Tibial nerve (tissue), 4 donors: ENCODE results near the gene CTNND2. TPM values are rescaled to one million over a fixed set of nuclear protein-coding genes. Genes with fewer than 3 reads are reported as not detected.

ENCODE experiments used
- DNase-seq, 2 donors: peaks; one replicate each; pipeline ENCODE4 v3.0.0-alpha.2; 2019; ENCODE audit warnings: low spot score in 2 of 2
- H3K27ac ChIP-seq, 4 donors: fragments of 200-600 bp; sonication (generic) in 3 of 4; one replicate each; pipeline ENCODE4 v1.5.1; 2017 to 2019; ENCODE audit warnings: mild to moderate bottlenecking in 1 of 4
- H3K27me3 ChIP-seq, 2 donors: fragments of 200-600 bp; sonication (generic) in 1 of 2; one replicate each; pipeline versions ENCODE4 v1.5.1 to v1.6.0; 2017 to 2019
- H3K36me3 ChIP-seq, 3 donors: fragments of 200-600 bp; sonication (generic); one replicate each; pipeline ENCODE4 v1.5.1; 2018 to 2019
- H3K4me1 ChIP-seq, 4 donors: fragments of 200-600 bp; sonication (generic) in 3 of 4; one replicate each; pipeline ENCODE4 v1.5.1; 2017 to 2019
- H3K4me3 ChIP-seq, 4 donors: fragments of 200-600 bp; sonication (generic) in 3 of 4; one replicate each; pipeline ENCODE4 v1.5.1; 2017 to 2019; ENCODE audit warnings: mild to moderate bottlenecking in 1 of 4, moderate library complexity in 1 of 4
- H3K9me3 ChIP-seq, 4 donors: fragments of 200-600 bp; sonication (generic) in 3 of 4; one replicate each; pipeline ENCODE4 v1.5.1; 2017 to 2019
- CTCF ChIP-seq, 5 experiments: fragments of 200-600 bp in 3 of 5; fragments of 450-650 bp in 2 of 5; sonication (generic) in 3 of 5; IDR thresholded peaks; one replicate each; pipeline ENCODE4 v1.5.1; 2016 to 2019; ENCODE audit warnings: antibody characterized with exemption in 5 of 5, mild to moderate bottlenecking in 3 of 5, moderate library complexity in 2 of 5
- EP300 ChIP-seq, 2 donors: sonication (generic); formaldehyde crosslinking; IDR thresholded peaks; one replicate each; pipeline ENCODE4 v1.6.1; 2017; ENCODE audit warnings: antibody characterized with exemption in 2 of 2, mild to moderate bottlenecking in 1 of 2
- POLR2A ChIP-seq, 2 donors: fragments of 450-650 bp; IDR thresholded peaks; one replicate each; pipeline ENCODE4 v1.6.1; 2017; ENCODE audit warnings: antibody characterized with exemption in 2 of 2, mild to moderate bottlenecking in 2 of 2, moderate library complexity in 2 of 2
- WGBS, 2 donors: methylation state at CpG; one replicate each; pipeline ENCODE4 v1.1.5; 2018; 5-methylcytosine and 5-hydroxymethylcytosine counted together
- total RNA-seq, 4 donors: library from RNA; depleted of rRNA; stranded (reverse); fragments of >200 nt; gene quantifications; one replicate each; pipeline ENCODE4 v1.1.0, GENCODE V29; 2016

The CTNND2 gene
- total RNA-seq, 4 donors from 2014 or later: 1.5 to 5.7 (median 2.5) TPM; not detected in 1

DNA sequence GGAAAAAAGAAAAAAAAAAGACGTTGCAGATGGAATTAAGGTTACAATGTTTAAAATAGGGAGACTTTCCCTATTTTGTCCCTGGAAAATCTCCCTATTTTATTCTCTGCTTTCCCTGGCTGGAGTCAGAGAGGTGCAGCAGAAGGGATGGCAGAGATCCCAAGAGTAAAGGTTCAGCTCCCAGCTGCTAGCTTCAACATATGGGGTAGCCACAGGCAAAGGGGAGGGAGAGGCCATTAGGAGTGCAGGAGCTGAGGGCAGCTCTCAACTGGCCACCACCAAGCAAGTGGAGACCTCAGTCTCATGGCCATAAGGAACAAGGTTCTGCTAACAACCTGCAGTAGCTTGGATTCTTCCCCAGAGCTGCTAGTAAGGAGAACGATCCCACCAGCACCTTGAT, 776.2 kb downstream of the CTNND2 start:
- no peak for TF ChIP-seq CTCF (IDR thresholded peaks at IDR 0.05)
- no peak for TF ChIP-seq EP300 (IDR thresholded peaks at IDR 0.05)
- TF ChIP-seq POLR2A (IDR thresholded peaks at IDR 0.05): no peak
- 87 to 94% methylated on average over 2 of the region's 2 CpGs for WGBS, 2 donors
- no peaks in the 10 kb centered on the region for H3K9me3 ChIP-seq
- no peak for DNase-seq
- H3K27me3 ChIP-seq: no peaks in the 10 kb centered on the region
- no peaks in the 10 kb centered on the region for H3K36me3 ChIP-seq
- H3K4me1 ChIP-seq: no peaks in the 10 kb centered on the region
- no peak overlapping the region for H3K27ac ChIP-seq
- H3K4me3 ChIP-seq: no peak overlapping the region

DNA sequence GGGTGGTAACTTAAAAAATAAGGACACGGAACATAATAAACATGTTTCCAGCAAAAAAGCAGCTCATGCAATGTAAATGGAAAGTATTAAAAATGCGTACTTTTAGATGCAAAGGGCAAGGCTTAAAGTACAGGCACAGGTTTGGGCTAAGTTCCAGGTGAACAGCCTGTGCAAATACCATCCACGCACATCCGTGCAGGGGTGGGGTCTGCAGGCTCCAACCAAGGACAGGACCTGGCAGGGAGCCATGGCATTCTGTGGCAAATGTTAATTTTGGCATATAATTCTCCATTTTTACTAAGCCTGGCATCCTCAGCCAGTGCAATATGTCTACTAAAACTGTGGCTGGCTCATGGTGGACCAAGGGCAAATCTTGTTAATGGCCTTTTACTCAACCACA, 777.4 kb downstream of the CTNND2 start:
- Histone ChIP-seq H3K36me3 (no peaks in the 10 kb centered on the region), H3K27ac (no peak overlapping the region), H3K4me1 (no peaks in the 10 kb centered on the region), H3K27me3 (no peaks in the 10 kb centered on the region), H3K4me3 (no peak overlapping the region), H3K9me3 (no peaks in the 10 kb centered on the region)
- WGBS, 2 donors: 69 to 84% methylated on average over 4 of the region's 4 CpGs
- no peak for DNase-seq
- TF ChIP-seq POLR2A (IDR thresholded peaks at IDR 0.05): no peak
- no peak for TF ChIP-seq CTCF (IDR thresholded peaks at IDR 0.05)
- no peak for TF ChIP-seq EP300 (IDR thresholded peaks at IDR 0.05)

DNA sequence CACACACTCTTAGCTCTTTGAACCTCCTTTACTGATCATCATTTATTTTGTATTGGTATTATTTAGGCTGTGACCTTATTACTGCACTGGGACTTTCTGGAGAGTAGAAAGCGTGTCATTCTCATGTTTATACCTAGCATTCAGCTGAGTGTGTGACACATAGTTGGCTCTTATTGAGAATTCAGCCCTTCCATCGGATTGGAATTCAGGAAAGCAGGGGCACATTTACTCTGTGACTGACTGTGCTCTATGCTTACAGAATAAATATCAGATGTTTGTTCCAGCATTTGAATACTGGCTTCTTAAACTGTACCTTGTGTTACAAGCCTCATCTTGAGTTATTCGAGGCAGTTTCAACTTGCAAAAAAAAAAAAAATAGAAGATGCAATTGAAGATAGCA, 782.4 kb downstream of the CTNND2 start:
- Histone ChIP-seq H3K27me3 (no peaks in the 10 kb centered on the region), H3K4me1 (no peaks in the 10 kb centered on the region), H3K4me3 (no peak overlapping the region), H3K36me3 (no peaks in the 10 kb centered on the region), H3K27ac (no peak overlapping the region), H3K9me3 (no peaks in the 10 kb centered on the region)
- 59 to 71% methylated on average over 3 of the region's 3 CpGs for WGBS, 2 donors
- DNase-seq: no peak
- TF ChIP-seq EP300 (IDR thresholded peaks at IDR 0.05): no peak
- no peak for TF ChIP-seq CTCF (IDR thresholded peaks at IDR 0.05)
- no peak for TF ChIP-seq POLR2A (IDR thresholded peaks at IDR 0.05)

GRCh38 chr5:11110128-11110527, 794.1 kb downstream of the CTNND2 start:
- Histone ChIP-seq H3K9me3 (peaks cover 0 to 6% (median 0%) of the 10 kb centered on the region in 4 donors), H3K27me3 (no peaks in the 10 kb centered on the region), H3K4me1 (no peaks in the 10 kb centered on the region), H3K36me3 (no peaks in the 10 kb centered on the region), H3K4me3 (no peak overlapping the region), H3K27ac (no peak overlapping the region)
- WGBS, 2 donors: 87 to 90% methylated on average over 5 to 6 of the region's 6 CpGs
- TF ChIP-seq EP300 (IDR thresholded peaks at IDR 0.05): no peak
- no peak for TF ChIP-seq CTCF (IDR thresholded peaks at IDR 0.05)
- TF ChIP-seq POLR2A (IDR thresholded peaks at IDR 0.05): no peak
- DNase-seq: no peak

- DNase-seq: no peak
- TF ChIP-seq EP300 (IDR thresholded peaks at IDR 0.05) (no peak), CTCF (IDR thresholded peaks at IDR 0.05) (no peak), POLR2A (IDR thresholded peaks at IDR 0.05) (no peak)
- 89 to 92% methylated on average over 8 of the region's 8 CpGs for WGBS, 2 donors
- no peaks in the 10 kb centered on the region for H3K9me3 ChIP-seq
- H3K4me3 ChIP-seq: no peak overlapping the region
- H3K27me3 ChIP-seq: no peaks in the 10 kb centered on the region
- no peaks in the 10 kb centered on the region for H3K36me3 ChIP-seq
- H3K27ac ChIP-seq: no peak overlapping the region
- H3K4me1 ChIP-seq: no peaks in the 10 kb centered on the region
These were observed 798.5 kb downstream of the CTNND2 start for GRCh38 chr5:11105696-11106095.
